ENCODE results near the gene SLC22A13.

GRCh38 chr3:38264779-38265178 lies 833 bp upstream of the SLC22A13 start:
- TF ChIP-seq, protein P1, sequence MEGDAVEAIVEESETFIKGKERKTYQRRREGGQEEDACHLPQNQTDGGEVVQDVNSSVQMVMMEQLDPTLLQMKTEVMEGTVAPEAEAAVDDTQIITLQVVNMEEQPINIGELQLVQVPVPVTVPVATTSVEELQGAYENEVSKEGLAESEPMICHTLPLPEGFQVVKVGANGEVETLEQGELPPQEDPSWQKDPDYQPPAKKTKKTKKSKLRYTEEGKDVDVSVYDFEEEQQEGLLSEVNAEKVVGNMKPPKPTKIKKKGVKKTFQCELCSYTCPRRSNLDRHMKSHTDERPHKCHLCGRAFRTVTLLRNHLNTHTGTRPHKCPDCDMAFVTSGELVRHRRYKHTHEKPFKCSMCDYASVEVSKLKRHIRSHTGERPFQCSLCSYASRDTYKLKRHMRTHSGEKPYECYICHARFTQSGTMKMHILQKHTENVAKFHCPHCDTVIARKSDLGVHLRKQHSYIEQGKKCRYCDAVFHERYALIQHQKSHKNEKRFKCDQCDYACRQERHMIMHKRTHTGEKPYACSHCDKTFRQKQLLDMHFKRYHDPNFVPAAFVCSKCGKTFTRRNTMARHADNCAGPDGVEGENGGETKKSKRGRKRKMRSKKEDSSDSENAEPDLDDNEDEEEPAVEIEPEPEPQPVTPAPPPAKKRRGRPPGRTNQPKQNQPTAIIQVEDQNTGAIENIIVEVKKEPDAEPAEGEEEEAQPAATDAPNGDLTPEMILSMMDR (IDR thresholded peaks at IDR 0.05) = no peak
- TF ChIP-seq POLR2A (IDR thresholded peaks at IDR 0.05) = no peak

Measured in testis (tissue), 2 donors.